Activated CD4-positive, alpha-beta T cell treated with anti-CD3 and anti-CD28 coated beads, Interleukin-10, Interleukin-2, amounts not matched to agents 100 ng/mL and 50 ng/mL, durations not matched to agents 16 hours and 8 hours (primary cell): ENCODE measurements around the gene UCN.
"Not testable (repeated sequence)": the region's sequence is repeated elsewhere in the genome, so short reads cannot be mapped to it uniquely, and the experiment has no call there.

ENCODE experiments used
- DNase-seq: peaks from one replicate; pipeline ENCODE4 v3.0.0-alpha.2; 2020

UCN gene

DNA sequence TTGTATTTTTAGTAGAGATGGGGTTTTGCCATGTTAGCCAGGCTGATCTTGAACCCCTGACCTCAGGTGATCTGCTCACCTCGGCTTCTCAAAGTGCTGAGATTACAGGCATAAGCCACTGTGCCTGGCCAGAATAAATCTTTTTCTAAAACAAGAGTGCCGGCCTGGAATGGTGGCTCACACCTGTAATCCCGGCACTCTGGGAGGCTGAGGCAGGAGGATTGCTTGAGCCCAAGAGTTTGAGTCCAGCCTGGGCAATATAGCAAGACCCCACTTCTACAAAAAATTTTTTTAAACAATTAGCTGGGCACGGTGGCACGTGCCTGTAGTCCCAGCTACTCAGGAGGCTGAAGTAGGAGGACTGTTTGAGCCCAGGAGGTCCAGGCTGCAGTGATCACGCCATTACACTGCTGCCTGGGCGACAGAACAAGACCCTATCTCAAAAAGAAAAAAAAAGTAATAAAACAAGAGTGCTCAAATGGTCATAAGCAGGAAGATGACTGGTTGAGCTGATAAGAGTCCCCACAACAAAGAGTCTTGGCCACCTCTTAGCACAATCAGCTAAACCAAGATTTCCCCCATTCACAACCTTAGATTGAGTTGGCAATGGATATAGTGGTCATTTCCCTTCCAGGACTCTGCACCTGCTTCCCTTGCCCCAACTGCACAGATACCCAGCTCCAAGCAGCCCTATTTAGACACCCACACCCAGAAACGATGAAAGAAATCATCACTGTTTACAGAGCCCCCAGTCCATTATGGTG lies 5.8 kb upstream of the UCN start:
- no peak for DNase-seq

DNA sequence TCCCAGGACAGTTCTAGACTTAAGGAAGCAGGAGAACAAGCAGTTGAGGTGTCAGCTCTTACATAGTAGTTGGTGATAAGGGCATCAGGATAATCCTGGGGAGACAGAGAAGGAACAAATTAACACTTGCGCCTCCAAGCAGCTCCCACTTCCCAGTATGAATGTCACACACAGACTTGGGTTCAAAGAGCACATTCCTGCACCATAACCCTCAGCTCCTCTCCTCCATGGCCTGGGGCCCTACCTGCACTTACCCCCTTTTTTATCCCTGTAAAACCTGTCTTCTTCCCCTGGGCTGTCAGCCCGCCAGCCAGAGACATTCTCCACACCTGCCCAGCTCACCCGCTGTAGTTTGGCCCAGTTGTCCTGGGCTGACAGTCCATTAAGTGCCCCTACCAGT lies 3.9 kb upstream of the UCN start:
- no peak for DNase-seq

DNA sequence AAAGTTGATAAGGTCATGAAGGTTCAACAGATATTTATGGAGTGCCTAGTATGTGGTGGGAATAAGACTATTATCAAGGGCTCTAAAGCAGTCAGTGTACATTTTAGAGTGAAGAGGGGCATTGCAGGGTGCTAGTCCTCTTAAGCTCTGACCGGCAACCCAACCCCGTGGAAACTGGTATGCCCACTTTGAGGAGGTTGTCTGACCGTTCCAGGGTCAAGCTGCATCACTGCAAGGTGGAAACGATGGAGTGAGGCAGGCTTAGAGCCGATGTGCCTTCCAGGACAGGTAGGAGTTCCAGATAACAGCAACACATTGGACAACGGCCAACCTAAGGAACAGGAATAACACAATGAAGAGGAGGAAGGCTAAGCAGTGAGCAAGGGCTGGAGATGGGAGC lies 1.4 kb upstream of the UCN start:
- no peak for DNase-seq

DNA sequence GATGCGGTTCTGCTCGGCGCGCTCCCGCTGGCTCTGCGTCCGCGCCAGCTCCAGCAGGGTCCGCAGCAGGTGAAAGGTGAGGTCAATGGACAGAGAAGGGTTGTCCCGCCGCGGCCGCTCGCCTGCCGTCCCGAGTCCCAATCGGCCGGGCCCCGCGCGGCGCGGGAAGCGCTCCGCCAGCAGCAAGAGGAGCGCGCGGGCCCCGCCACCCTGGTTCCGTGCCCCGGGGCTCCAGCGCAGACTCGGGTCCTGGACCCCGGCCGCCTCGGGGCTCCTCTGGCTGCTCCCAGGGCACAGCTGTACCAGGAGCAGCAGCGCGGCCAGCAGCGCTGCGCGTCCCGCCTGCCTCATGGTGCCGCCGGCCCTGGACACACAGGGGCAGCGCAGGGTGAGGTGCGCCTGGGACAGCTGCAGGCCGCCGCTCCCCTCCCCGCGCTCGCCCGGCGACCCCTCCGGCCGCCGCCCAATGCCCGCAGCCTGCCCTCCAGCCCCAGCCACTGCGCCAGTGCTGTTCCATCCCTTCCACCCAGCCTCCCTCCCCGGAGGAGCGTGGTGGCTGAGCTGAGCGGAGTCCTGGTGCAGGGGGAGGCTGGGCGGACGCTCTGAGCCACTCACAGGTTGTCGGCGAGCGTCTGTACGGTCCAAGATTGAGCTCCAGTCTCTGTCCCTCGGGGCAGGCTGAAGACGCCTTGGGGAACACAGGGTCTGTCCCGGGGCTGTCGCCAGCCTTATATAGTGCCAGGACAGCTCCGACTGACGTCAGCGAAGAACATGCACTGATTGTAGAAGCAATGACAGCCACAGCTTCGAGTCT lies 493 bp downstream of the UCN start:
- no peak for DNase-seq

DNA sequence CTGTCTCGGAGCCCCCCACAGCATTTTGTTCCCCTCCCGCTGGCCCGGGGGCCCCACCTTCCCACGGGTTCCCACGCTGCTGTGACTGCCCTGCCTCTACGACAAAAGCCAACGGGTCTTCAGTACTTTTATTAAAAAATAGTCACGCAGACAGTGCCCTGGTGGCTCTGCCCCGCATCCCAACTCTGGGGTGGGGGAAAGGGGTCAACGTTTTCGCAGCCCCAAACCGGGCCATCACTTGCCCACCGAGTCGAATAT lies 1.0 kb downstream of the UCN start:
- no peak for DNase-seq

DNA sequence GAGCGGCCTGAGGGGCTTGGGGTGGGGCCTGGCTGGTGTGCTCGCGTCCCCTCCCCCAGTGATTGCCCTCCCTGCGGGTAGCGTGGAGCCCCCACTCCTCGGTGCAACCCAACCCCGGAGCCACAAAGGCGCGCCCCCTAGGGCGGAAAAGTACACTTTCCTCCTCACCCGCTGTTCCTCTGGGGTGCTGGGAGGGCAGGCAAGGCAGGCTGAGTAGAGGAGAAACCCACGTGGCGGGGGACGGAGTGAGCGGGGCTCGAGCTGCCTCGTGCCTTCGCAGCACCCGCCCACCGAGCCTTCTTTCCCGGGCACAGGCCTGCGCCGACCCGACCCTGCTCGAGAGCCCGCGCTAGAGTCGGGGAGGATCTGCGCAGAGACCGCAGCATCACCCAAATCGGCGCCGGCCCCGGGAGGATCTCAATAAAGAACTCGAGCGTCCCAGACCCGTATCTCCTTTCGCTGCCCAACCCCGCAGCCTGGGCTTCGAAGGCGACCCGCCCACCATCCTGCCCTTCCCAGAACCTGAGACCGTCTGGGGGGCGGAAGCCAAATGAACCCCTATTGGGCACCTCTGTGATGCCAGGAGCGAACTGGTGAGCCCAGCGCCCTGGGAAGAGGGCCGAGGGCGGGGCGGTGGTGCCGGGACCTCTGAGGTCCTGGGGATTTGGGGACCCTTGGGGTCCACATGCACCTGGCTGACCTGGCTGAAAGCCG lies 1.5 kb downstream of the UCN start:
- DNase-seq, result peak; percentile 34

DNA sequence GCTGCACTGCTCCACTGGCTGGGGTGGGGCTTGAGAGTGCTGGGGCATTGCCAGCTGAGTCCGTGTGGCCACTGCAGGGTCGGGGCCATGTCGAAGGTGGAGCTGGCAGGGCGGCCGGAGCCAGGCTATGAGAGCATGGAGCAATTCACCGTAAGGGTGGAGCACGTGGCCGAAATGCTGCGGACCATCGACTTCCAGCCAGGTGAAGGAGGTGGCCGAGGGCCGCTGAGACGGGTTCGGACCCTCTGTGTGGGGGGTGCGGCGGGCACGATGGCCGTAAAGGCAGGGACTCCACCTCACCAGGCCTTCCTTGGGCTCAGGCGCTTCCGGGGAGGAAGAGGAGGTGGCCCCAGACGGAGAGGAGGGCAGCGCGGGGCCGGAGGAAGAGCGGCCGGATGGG lies 2.1 kb downstream of the UCN start:
- DNase-seq, result no peak

DNA sequence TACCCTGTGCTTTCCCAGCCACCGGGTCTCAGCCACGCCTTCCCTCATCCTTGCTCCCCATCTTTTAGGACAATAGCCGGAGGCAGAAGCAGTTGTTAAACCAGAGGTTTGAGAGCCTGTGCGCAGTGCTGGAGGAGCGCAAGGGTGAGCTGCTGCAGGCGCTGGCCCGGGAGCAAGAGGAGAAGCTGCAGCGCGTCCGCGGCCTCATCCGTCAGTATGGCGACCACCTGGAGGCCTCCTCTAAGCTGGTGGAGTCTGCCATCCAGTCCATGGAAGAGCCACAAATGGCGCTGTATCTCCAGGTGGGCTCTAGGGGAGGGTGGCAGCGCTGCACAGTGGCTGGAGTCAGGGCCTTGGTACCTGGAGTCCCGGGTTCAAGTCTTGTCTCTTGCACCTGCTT lies 2.7 kb downstream of the UCN start:
- no peak for DNase-seq

DNA sequence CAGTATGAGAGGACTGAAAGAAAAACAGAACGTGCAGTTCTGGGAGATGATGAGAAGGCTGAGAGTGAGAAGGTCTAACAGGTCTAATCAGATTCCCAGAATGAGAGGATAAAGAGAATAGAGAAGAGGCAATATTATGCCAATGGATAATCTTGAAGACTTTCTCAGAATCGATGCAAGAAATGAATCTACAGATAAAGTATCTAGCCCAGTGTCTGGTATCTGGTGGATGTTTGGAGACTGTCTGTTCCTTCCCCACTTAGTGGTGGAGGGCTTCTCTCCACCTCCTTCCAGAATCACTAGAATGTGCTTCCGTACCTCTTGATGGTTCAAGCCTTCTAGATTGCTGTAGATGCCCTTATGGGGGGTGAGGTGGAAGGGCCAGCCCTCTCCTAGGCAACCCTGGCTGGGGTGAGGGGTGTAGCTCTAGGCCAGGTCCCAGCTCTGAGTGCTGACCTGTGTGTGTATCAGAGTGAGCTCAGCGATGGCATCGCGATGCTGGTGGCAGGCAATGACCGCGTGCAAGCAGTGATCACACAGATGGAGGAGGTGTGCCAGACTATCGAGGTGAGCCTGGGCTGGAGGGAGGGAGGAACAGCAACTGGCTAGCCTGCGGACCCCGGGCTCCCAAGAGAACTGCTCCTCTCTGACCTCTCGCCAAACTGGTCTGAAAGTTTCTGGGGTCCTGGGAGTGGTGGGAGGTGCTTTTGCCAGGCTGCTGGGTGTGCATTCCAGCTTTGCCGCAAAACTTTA lies 3.6 kb downstream of the UCN start:
- DNase-seq, result no peak

DNA sequence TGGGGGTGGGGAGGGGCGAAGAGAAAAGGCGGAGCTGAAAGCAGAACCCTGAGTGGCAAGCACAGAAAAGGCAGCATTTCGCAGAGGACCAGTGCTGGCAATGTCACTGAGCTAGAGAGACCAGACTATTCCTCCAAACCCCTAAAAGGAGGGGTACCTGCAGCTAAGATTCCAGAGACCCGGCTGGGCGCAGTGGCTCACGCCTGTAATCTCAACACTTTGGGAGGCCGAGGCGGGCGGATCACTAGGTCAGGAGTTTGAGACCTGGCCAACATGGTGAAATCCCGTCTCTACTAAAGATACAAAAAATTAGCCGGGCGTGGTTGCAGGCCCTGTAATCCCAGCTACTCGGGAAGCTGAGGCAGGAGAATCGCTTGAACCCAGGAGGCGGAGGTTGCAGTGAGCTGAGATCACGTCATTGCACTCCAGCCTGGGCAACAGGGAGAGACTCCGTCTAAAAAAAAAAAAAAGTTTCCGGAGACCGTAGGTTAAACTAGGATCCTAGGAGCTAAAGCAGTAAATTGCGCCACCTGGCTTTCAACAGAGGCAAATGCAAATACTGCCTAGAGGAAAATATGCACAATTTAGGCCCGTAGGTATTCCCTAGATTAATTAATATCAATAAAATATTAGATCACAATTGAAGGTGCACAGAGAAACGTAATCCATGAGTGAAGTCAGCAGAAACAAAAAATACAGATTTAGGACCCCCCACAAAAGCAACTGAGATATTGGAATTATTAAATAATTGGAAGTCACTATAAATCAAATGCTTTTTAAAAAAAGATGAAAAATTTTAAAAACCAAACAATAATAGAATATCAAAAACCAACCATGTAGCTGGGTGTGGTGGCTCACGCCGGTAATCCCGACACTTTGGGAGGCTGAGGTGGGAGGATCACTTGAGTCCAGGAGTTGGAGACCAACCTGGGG lies 4.9 kb downstream of the UCN start:
- DNase-seq, result peak; percentile 73

DNA sequence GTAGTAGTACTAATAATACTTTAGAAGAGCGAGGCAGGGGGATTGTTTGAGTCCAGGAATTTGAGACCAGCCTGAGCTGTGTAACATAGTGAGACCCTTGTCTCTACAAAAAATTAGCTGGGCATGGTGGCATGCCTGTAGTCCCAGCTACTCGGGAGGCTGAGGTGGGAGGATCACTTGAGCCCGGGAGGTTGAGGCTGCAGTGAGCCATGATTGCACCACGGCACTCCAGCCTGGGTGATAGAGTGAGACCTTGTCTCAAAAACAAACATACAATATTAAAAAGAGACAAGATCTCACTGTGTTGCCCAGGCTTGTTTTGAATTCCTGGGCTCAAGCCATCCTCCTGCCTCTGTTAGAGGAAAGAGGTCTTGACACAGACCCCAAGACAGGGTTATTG lies 7.6 kb downstream of the UCN start:
- DNase-seq, result not testable (repeated sequence)

DNA sequence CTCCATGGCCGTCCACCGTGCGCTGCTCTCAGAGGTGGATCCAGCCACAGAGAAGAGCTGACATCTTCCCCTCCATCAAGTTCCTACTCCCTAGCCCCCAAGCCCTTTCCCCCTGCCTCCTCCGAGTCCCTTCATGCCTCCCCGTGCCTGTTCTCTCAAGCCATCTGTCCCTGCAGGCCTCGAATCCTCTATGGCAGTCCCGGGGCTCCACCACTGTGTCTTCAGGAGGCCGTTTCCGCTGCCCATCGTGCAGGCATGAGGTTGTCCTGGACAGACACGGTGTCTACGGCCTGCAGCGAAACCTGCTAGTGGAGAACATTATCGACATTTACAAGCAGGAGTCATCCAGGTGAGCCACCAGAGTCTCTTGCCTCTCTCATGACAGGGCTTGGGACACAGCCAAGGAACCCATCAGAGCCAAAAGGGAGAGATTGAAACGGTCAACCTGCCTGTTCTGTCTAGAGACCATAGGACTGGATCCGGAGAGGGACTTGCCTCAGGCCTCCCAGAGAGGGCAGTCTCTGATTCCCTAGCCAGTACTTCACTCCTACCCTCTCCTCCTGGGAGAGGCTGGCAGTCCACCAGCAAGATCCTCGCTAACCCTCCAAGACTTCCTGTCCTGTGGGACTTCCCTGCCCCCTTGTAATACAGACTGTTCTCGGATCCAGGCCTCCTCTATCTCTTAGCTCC lies 9.7 kb downstream of the UCN start:
- DNase-seq, result no peak

DNA sequence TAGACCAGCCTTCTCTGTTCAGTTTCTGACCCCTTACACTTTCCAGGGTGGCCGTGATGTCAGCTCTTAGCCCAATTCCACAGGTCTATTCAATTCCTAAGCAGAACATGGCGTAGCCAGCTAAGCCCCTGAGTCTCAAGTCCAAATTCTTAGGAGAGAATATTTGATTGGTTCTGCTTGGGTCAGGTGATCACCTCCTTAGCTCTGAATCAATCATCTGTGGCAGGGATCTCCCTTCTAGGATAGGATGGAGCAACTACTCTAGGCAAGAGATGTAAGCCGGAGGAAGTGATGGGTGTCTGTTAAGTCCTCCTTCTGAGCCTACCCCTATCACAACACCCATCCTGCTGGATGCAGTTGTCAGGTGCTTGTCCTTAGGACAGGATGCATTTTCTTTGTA lies 11.1 kb downstream of the UCN start:
- DNase-seq, result no peak

DNA sequence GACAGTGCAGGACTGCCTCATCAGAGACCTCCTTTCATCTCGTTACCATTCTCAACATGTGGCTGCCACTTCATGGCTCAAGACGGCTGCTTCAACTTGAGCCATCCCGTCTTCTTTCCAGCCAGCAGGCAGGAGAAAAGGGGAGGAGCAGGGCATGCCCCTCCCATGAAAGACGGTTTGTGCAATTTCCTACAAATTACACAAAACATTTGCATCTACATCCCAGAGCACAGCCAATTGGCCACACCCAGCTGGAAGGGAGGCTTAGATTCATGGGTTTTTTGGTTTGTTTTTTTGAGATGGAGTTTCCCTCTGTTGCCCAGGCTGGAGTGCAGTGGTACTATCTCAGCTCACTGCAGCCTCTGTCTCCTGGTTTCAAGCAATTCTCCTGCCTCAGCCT lies 11.8 kb downstream of the UCN start:
- DNase-seq, result no peak

DNA sequence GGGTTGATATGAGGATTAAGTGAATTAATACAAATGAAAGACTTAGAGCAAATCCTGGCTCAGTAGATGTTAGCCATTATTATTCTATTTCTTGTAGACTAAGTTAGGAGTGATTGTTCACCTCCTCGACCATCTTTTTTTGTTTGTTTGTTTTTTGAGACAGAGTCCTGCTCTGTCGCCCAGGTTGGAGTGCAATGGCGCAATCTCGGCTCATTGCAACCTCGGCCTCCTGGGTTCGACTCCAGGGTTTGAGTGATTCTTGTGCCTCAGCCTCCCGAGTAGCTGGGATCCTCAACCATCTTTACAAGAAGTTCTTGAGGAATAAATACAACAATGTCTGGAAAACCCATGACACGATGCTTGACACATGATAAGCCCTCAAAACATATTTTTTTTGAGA lies 13.3 kb downstream of the UCN start:
- DNase-seq, result no peak

DNA sequence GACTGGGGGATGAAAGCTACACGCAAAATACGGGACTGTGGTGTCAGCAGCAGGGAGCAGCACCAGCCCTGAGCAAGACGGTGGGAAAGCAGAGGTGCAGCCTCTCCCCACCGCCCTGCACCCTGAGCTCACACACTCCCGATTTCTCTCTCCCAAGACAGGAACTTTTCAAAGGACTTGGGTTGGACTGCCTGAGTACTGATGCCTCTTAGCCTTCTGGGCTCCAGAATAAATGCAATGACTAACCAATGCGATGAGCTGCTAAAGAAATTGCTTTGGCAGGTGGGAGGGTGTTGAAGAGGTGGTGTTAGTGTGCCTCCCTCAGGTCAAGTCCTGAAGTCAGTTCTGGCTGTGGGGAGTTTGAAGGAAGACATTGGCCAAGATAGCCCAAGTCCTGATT lies 16.4 kb downstream of the UCN start:
- DNase-seq, result no peak

DNA sequence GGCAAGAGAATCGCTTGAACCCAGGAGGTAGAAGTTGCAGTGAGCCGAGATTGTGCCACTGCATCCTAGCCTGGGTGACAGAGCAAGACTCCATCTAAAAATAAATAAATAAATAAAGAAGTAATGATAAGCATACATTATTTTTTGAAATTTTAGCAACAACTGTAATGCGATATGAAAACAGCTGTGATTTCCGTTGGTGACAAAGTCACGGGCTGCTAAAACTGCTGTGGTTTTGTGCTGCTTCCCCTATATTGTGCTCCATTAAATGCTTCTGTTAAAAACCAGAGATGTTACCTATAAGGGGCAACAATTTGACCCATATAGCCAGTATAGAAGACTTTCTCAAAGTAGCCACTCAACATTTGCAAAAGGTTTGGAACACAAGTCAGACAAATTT lies 17.7 kb downstream of the UCN start:
- DNase-seq, result no peak

DNA sequence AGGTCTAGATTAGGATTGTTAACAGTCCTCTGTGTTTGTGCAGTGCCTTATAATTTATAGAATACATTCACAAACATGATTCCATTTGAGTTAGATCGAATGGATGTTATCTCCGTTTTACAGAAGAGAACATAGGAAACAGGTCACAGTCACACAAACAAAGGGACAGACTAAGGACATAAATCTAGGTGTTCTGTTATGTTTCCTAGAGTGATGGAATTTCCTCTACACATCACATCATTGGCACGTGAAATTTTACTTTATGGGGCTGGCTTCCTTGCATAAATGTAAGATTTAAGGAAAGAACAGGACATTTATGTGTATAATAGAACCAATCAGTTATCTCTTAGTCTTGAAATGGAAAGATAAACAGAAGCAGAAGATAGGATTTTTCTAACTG lies 19.6 kb downstream of the UCN start:
- DNase-seq, result no peak

DNA sequence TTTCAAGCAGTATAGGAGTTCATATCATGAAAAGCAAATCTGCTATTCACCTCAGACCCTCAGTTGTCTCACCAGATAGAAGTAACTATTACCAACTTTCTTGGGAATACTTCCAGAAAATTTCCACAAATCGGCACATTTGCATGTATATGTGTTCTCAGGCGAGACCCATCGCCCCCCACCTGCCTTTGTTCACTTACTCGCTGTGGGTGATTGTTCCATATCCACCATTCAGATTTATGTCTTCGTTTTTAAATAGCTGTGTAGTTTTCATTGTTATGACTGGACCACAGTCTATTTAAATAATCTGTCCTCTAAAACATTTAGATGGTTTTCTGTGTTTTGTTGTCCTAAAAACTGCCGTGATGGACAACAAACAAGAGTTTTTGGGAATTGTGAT lies 22.8 kb downstream of the UCN start:
- DNase-seq, result no peak

DNA sequence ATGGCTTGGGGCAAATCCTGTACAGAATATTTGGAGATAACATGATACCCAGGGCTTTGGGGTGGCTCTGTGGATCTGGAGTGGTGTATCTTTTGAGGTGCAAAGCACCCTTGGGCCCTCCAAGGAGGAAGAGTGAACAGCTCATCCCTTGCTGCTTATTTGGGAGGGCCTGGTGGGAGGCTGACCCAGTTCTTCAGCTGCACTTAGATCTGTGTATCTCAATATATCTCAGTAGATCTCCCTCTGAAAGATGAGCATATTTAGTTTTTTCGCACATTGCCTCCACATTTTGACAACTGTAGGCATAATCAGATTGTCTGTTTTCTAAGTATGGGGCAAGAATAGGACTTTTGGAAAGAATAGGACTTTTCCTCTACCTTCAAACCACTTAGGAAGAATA lies 23.2 kb downstream of the UCN start:
- no peak for DNase-seq

DNA sequence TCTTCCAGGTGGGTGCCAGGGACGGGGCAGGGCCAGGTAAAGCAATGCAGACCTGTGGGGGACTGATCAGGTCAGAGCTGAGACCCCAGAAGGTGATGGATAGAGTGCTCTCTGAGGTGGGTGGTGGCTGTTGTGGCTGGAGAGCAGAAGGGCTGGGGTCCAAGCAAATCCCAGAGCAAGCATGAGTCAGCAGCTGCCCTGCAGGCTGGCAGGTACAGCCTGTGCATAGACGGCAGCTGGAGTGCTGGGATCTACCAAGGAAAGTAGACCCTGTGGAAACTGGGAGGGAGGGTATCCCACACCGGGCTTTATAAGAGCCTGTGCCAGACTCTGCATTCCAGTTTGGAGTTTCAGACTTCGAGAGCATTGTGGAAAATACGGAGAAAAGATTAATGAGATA lies 25.4 kb downstream of the UCN start:
- DNase-seq, result no peak
